ENCODE results near the gene HOXC13.

Gene HOXC13

GRCh38 chr12:53938326-53939140 is at the start of gene HOXC13:
Gene HOXC13 (plus strand): TSS chr12:53938831. CDS start chr12:53938907, 76 bp downstream.
- DNase-seq: no peak

- no peak for DNase-seq
Measured at GRCh38 chr12:53890081-53890480, 48.5 kb upstream of the HOXC13 start.

GRCh38 chr12:53892762-53893395 is 45.8 kb upstream of the HOXC13 start:
- no peak for DNase-seq

- no peak for DNase-seq
Measured at GRCh38 chr12:53899230-53899629, 39.4 kb upstream of the HOXC13 start.

GRCh38 chr12:53907103-53907502 is 31.5 kb upstream of the HOXC13 start:
- DNase-seq: no peak

GRCh38 chr12:53916788-53917655 is 21.6 kb upstream of the HOXC13 start:
- no peak for DNase-seq

- no peak for DNase-seq
Measured at GRCh38 chr12:53924521-53925405, 13.9 kb upstream of the HOXC13 start.

GRCh38 chr12:53927220-53928029 is 11.2 kb upstream of the HOXC13 start:
- DNase-seq: no peak

GRCh38 chr12:53928054-53928835 is 10.4 kb upstream of the HOXC13 start:
- DNase-seq: no peak

GRCh38 chr12:53929527-53929926 is 9.1 kb upstream of the HOXC13 start:
- no peak for DNase-seq

- no peak for DNase-seq
Measured at GRCh38 chr12:53930591-53931255, 7.9 kb upstream of the HOXC13 start.

- DNase-seq: no peak
Measured at GRCh38 chr12:53931844-53932581, 6.6 kb upstream of the HOXC13 start.

- DNase-seq: no peak
Measured at GRCh38 chr12:53932915-53933314, 5.7 kb upstream of the HOXC13 start.

- no peak for DNase-seq
Measured at GRCh38 chr12:53935383-53936341, 3.0 kb upstream of the HOXC13 start.

GRCh38 chr12:53937099-53937498 is 1.5 kb upstream of the HOXC13 start:
- DNase-seq: no peak

GRCh38 chr12:53937596-53938325 is 870 bp upstream of the HOXC13 start:
- DNase-seq: no peak
